HCT116 (cell line): ENCODE measurements around the gene STARD5. TPM values are rescaled to one million over a fixed set of nuclear protein-coding genes. Genes with fewer than 3 reads are reported as not detected.

Source experiments
- ATAC-seq: fragments of 200-7000 bp; cut with Tn5 transposase; 2 replicates; pipeline ENCODE4 v1.9.1; 2020; ENCODE audit warnings: mild to moderate bottlenecking, moderate library complexity
- BruUV-seq: library from RNA; stranded (reverse); fragments of 400-500 nt; replicated peaks from 2 replicates; lab custom pipeline; 2021; lab: Mats Ljungman, UMichigan
- CTCF ChIA-PET: fragments of 300-600 bp; sonication (Branson Sonifier 250); formaldehyde crosslinking; loops from one replicate; lab custom pipeline; 2021; ENCODE audit warnings: antibody characterized with exemption; lab: Charles Lee
- POLR2A ChIA-PET: fragments of 300-600, 350-600 bp; sonication (Branson Sonifier 250); formaldehyde crosslinking; loops from one replicate; lab custom pipeline; 2021; ENCODE audit warnings: antibody characterized with exemption; lab: Charles Lee
- RAD21 ChIA-PET, 2 experiments: fragments of 300-600 bp; sonication (Branson Sonifier 250); formaldehyde crosslinking; loops; one replicate each; lab custom pipeline; 2023; ENCODE audit warnings: low total read pairs in 2 of 2; ENCODE audit not compliant: uncharacterized antibody in 2 of 2, unreplicated experiment in 2 of 2, low non-redundant PET in 1 of 2; lab: Charles Lee
- DNase-seq: peaks from one replicate; pipeline ENCODE4 v3.0.0-alpha.2; 2010; ENCODE audit warnings: low read depth, low spot score
- H2AFZ ChIP-seq: fragments of 200-600 bp; shearing (Covaris generic), sonication (generic); 2 replicates; pipeline ENCODE4 v1.6.1; 2017; ENCODE audit warnings: low read depth, mixed run types, mixed read lengths, antibody characterized with exemption, low read length; ENCODE audit not compliant: poor library complexity, severe bottlenecking
- H3K27ac ChIP-seq: 2 replicates; pipeline ENCODE4 v1.5.1; 2012; ENCODE audit warnings: low read depth, low read length
- H3K27me3 ChIP-seq: fragments of 200-600 bp; sonication (generic); 2 replicates; pipeline ENCODE4 v1.6.1; 2016; ENCODE audit warnings: mixed run types, low read length, mixed read lengths; ENCODE audit not compliant: insufficient read depth
- H3K36me3 ChIP-seq, 2 experiments: fragments of 200-500 bp in 1 of 2; fragments of 200-600 bp in 1 of 2; sonication (Bioruptor generic) in 1 of 2; sonication (generic) in 1 of 2; 2 replicates each; pipeline versions ENCODE4 v1.5.1 to v1.6.1; 2014 to 2016; ENCODE audit warnings: low read length in 2 of 2, inconsistent platforms in 1 of 2, mixed read lengths in 1 of 2, mixed run types in 1 of 2; ENCODE audit not compliant: insufficient read depth in 2 of 2, control insufficient read depth in 1 of 2
- H3K4me1 ChIP-seq, 2 experiments: fragments of 200-600 bp in 1 of 2; sonication (generic) in 1 of 2; 2 replicates each; pipeline versions ENCODE4 v1.5.1 to v1.6.1; 2012 to 2017; ENCODE audit warnings: low read length in 2 of 2, inconsistent platforms in 1 of 2, mild to moderate bottlenecking in 1 of 2, mixed read lengths in 1 of 2, mixed run types in 1 of 2, moderate library complexity in 1 of 2; ENCODE audit not compliant: insufficient read depth in 2 of 2, control insufficient read depth in 1 of 2
- H3K4me2 ChIP-seq: fragments of 200-600 bp; sonication (generic); 2 replicates; pipeline ENCODE4 v1.6.1; 2017; ENCODE audit warnings: mixed run types, low read length, mixed read lengths
- H3K4me3 ChIP-seq, 2 experiments: fragments of 200-600 bp in 1 of 2; sonication (generic) in 1 of 2; replicated peaks in 1 of 2; 2 replicates each; pipeline ENCODE4 v1.5.1; 2011 to 2016; ENCODE audit warnings: low read length in 2 of 2, control low read depth in 1 of 2, low read depth in 1 of 2, mild to moderate bottlenecking in 1 of 2, mixed read lengths in 1 of 2, mixed run types in 1 of 2
- H3K79me2 ChIP-seq: fragments of 200-600 bp; sonication (generic); 2 replicates; pipeline ENCODE4 v1.6.1; 2017; ENCODE audit warnings: mild to moderate bottlenecking, mixed run types, low read length, moderate library complexity, mixed read lengths; ENCODE audit not compliant: insufficient read depth
- H3K9ac ChIP-seq: fragments of 200-600 bp; sonication (generic); 2 replicates; pipeline ENCODE4 v1.6.1; 2016; ENCODE audit warnings: low read length, mixed read lengths
- H3K9me2 ChIP-seq: fragments of 200-600 bp; sonication (generic), shearing (Covaris generic); 2 replicates; pipeline ENCODE4 v1.6.1; 2017; ENCODE audit warnings: mixed run types, mild to moderate bottlenecking, moderate library complexity; ENCODE audit not compliant: insufficient read depth
- H3K9me3 ChIP-seq, 2 experiments: fragments of 200-500 bp in 1 of 2; fragments of 200-600 bp in 1 of 2; sonication (Bioruptor generic) in 1 of 2; sonication (generic) in 1 of 2; 2 replicates each; pipeline ENCODE4 v1.6.1; 2014 to 2017; ENCODE audit warnings: low read length in 2 of 2, mixed read lengths in 2 of 2, inconsistent platforms in 1 of 2, low read depth in 1 of 2, mild to moderate bottlenecking in 1 of 2, mixed run types in 1 of 2, moderate library complexity in 1 of 2; ENCODE audit not compliant: control insufficient read depth in 1 of 2, insufficient read depth in 1 of 2
- H4K20me1 ChIP-seq: fragments of 200-600 bp; sonication (generic), shearing (Covaris generic); 2 replicates; pipeline ENCODE4 v1.6.1; 2017; ENCODE audit warnings: mixed run types, mild to moderate bottlenecking, moderate library complexity; ENCODE audit not compliant: insufficient read depth
- CBX3 ChIP-seq: IDR thresholded peaks from 2 replicates; pipeline ENCODE4 v1.6.1; 2012; ENCODE audit warnings: low read depth
- EZH2phosphoT487 ChIP-seq: fragments of 200-600 bp; IDR thresholded peaks from 2 replicates; pipeline ENCODE4 v1.6.1; 2018; ENCODE audit warnings: antibody characterized with exemption, borderline replicate concordance
- POLR2A ChIP-seq: IDR thresholded peaks from 2 replicates; pipeline ENCODE4 v1.7.0; 2011; ENCODE audit warnings: borderline replicate concordance; ENCODE audit not compliant: insufficient read depth, insufficient read length; ENCODE audit errors: extremely low read depth
- POLR2AphosphoS5 ChIP-seq: IDR thresholded peaks from 2 replicates; pipeline ENCODE4 v1.6.1; 2011; ENCODE audit warnings: mild to moderate bottlenecking, low read depth, low read length, moderate library complexity
- SP1 ChIP-seq: IDR thresholded peaks from 2 replicates; pipeline ENCODE4 v1.6.1; 2012; ENCODE audit warnings: low read depth
- ZNF274 ChIP-seq: fragments of 200-500 bp; sonication (Bioruptor generic); IDR thresholded peaks from 2 replicates; pipeline ENCODE4 v1.6.1; 2014; ENCODE audit warnings: mild to moderate bottlenecking, low read depth, low read length, inconsistent platforms
- intact Hi-C: fragments of 100-400 bp; cut with micrococcal nuclease; formaldehyde crosslinking; loops from 2 replicates; pipeline ENCODE4 v1.10.0; 2022
- total RNA-seq: library from RNA; stranded (reverse); gene quantifications from one replicate; pipeline ENCODE4 v1.2.1, GENCODE V29; 2021; ENCODE audit not compliant: unreplicated experiment
- TF ChIP-seq, protein P1 (sequence below): IDR thresholded peaks from 2 replicates; pipeline ENCODE4 v1.6.1; 2012; ENCODE audit warnings: low read depth
- TF ChIP-seq, protein P2 (sequence below): IDR thresholded peaks from 2 replicates; pipeline ENCODE4 v1.6.1; 2012
- TF ChIP-seq, protein P3 (sequence below), 3 experiments: fragments of 200-600 bp in 1 of 3; sonication (generic) in 1 of 3; IDR thresholded peaks in 2 of 3; conservative IDR thresholded peaks in 1 of 3; 2 replicates each; pipeline ENCODE4 v1.5.1; 2012 to 2017; ENCODE audit warnings: low read depth in 2 of 3, low read length in 2 of 3, antibody characterized with exemption in 1 of 3, borderline replicate concordance in 1 of 3, control low read depth in 1 of 3, mild to moderate bottlenecking in 1 of 3, mixed read lengths in 1 of 3, mixed run types in 1 of 3, moderate library complexity in 1 of 3; ENCODE audit not compliant: insufficient read depth in 1 of 3

The STARD5 gene
- total RNA-seq, 1 experiment from 2014 or later: 4.0 TPM

DNA sequence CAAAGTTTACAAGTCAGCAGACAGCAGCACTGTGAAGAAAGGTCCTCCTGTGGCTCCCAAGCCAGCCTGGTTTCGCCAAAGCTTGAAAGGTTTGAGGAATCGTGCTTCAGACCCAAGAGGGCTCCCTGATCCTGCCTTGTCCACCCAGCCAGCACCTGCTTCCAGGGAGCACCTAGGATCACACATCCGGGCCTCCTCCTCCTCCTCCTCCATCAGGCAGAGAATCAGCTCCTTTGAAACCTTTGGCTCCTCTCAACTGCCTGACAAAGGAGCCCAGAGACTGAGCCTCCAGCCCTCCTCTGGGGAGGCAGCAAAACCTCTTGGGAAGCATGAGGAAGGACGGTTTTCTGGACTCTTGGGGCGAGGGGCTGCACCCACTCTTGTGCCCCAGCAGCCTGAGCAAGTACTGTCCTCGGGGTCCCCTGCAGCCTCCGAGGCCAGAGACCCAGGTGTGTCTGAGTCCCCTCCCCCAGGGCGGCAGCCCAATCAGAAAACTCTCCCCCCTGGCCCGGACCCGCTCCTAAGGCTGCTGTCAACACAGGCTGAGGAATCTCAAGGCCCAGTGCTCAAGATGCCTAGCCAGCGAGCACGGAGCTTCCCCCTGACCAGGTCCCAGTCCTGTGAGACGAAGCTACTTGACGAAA lies 24.2 kb downstream of the STARD5 start (continued):
- TF ChIP-seq, protein P1, sequence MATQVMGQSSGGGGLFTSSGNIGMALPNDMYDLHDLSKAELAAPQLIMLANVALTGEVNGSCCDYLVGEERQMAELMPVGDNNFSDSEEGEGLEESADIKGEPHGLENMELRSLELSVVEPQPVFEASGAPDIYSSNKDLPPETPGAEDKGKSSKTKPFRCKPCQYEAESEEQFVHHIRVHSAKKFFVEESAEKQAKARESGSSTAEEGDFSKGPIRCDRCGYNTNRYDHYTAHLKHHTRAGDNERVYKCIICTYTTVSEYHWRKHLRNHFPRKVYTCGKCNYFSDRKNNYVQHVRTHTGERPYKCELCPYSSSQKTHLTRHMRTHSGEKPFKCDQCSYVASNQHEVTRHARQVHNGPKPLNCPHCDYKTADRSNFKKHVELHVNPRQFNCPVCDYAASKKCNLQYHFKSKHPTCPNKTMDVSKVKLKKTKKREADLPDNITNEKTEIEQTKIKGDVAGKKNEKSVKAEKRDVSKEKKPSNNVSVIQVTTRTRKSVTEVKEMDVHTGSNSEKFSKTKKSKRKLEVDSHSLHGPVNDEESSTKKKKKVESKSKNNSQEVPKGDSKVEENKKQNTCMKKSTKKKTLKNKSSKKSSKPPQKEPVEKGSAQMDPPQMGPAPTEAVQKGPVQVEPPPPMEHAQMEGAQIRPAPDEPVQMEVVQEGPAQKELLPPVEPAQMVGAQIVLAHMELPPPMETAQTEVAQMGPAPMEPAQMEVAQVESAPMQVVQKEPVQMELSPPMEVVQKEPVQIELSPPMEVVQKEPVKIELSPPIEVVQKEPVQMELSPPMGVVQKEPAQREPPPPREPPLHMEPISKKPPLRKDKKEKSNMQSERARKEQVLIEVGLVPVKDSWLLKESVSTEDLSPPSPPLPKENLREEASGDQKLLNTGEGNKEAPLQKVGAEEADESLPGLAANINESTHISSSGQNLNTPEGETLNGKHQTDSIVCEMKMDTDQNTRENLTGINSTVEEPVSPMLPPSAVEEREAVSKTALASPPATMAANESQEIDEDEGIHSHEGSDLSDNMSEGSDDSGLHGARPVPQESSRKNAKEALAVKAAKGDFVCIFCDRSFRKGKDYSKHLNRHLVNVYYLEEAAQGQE: no peak
- no peak for TF ChIP-seq POLR2A
- TF ChIP-seq, protein P2, sequence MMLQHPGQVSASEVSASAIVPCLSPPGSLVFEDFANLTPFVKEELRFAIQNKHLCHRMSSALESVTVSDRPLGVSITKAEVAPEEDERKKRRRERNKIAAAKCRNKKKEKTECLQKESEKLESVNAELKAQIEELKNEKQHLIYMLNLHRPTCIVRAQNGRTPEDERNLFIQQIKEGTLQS: no peak
- TF ChIP-seq, protein P3, sequence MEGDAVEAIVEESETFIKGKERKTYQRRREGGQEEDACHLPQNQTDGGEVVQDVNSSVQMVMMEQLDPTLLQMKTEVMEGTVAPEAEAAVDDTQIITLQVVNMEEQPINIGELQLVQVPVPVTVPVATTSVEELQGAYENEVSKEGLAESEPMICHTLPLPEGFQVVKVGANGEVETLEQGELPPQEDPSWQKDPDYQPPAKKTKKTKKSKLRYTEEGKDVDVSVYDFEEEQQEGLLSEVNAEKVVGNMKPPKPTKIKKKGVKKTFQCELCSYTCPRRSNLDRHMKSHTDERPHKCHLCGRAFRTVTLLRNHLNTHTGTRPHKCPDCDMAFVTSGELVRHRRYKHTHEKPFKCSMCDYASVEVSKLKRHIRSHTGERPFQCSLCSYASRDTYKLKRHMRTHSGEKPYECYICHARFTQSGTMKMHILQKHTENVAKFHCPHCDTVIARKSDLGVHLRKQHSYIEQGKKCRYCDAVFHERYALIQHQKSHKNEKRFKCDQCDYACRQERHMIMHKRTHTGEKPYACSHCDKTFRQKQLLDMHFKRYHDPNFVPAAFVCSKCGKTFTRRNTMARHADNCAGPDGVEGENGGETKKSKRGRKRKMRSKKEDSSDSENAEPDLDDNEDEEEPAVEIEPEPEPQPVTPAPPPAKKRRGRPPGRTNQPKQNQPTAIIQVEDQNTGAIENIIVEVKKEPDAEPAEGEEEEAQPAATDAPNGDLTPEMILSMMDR (IDR thresholded peaks at IDR 0.05 in 2 of 3, conservative IDR thresholded peaks at IDR 0.05 in 1 of 3; ENCODE audit: borderline replicate concordance in 1 of 3, insufficient read depth in 1 of 3, low read depth in 2 of 3, low read length in 2 of 3): no peak
- no peak for TF ChIP-seq POLR2AphosphoS5
- no peak for TF ChIP-seq SP1
- TF ChIP-seq, all 23 proteins: peak for 0

DNA sequence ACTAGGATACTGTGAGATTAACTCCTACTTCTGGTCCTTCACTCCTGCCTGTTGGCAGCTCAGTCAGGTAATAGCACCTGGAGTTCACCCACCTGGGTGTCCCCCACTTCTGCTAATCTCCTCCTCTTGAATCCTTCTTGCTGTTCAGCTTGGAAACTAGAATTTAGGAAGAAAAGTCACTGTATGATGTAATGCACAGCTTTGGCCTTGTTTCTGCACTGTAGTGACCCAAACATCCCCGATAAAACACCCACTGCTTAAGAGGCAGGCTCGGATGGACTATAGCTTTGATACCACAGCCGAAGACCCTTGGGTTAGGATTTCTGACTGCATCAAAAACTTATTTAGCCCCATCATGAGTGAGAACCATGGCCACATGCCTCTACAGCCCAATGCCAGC lies 24.8 kb downstream of the STARD5 start:
- Histone ChIP-seq H3K36me3 (no peaks in the 10 kb centered on the region), H3K79me2 (no peaks in the 10 kb centered on the region), H3K9me2 (no peaks in the 10 kb centered on the region), H3K4me2 (no peak overlapping the region), H3K27ac (no peak overlapping the region), H3K9ac (no peak overlapping the region), H3K27me3 (no peaks in the 10 kb centered on the region), H3K4me1 (peaks cover 11 to 22% of the 10 kb centered on the region in 2 experiments), H4K20me1 (no peaks in the 10 kb centered on the region), H2AFZ (no peak overlapping the region), H3K4me3 (no peak overlapping the region), H3K9me3 (no peaks in the 10 kb centered on the region)
- TF ChIP-seq CBX3 (no peak), EZH2phosphoT487 (no peak), ZNF274 (no peak)
- TF ChIP-seq, protein P2: no peak
- ChIA-PET CTCF (no interaction called here), POLR2A (no interaction called here), RAD21 (no interaction called here)
- BruUV-seq: no TSS peak
- no peak for ATAC-seq
- no peak for DNase-seq
- intact Hi-C loops: no loop called here
